ENCODE results near the gene AARS2. TPM values are rescaled to one million over a fixed set of nuclear protein-coding genes. Genes with fewer than 3 reads are reported as not detected.

AARS2 gene
- total and polyA plus RNA-seq, 9 of the 15 experiments (the other 6 are each of a cell fraction or from before 2014, with no cell fraction given): 0.97 to 34.0 (median 18.3) TPM

DNA sequence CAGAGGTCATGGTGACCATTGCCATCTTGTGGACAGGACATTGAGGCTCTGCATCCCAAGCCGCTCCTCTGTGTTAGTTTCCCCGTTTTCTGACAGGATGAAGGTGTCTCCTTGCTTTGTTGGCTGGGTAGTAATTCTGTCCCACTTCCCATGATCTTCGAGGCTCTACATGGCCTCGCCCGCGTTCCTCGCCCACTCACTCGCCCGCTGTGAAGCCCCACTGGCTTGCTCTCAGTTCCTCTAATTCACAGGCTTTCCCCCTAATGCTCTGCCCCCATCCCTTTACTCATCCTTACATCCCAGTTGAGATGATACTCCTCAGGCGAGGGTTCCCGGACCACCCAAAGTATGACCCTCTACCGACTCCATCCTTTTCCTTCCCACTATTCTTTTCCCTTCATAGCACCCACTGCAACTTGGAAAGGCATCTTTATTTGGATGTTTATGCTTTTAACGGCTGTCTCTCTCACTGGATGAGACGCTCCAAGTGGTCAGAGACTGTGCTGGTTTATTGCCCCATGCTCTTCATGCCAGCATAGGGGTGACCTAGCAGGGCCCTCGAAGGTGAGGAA is 55.3 kb downstream of the AARS2 start (continued):
- TF ChIP-seq PTTG1 (tag; IDR thresholded peaks at IDR 0.05; ENCODE audit: low read depth): no peak; the same call in 1 of the 2 replicates
- TF ChIP-seq, protein P1, sequence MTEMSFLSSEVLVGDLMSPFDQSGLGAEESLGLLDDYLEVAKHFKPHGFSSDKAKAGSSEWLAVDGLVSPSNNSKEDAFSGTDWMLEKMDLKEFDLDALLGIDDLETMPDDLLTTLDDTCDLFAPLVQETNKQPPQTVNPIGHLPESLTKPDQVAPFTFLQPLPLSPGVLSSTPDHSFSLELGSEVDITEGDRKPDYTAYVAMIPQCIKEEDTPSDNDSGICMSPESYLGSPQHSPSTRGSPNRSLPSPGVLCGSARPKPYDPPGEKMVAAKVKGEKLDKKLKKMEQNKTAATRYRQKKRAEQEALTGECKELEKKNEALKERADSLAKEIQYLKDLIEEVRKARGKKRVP (CRISPR knock-in tag; IDR thresholded peaks at IDR 0.05): no peak
- TF ChIP-seq, protein P2, sequence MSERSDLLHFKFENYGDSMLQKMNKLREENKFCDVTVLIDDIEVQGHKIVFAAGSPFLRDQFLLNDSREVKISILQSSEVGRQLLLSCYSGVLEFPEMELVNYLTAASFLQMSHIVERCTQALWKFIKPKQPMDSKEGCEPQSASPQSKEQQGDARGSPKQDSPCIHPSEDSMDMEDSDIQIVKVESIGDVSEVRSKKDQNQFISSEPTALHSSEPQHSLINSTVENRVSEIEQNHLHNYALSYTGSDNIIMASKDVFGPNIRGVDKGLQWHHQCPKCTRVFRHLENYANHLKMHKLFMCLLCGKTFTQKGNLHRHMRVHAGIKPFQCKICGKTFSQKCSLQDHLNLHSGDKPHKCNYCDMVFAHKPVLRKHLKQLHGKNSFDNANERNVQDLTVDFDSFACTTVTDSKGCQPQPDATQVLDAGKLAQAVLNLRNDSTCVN (CRISPR knock-in tag; IDR thresholded peaks at IDR 0.05): no peak
- TF ChIP-seq MTA1 (IDR thresholded peaks at IDR 0.05; ENCODE audit: borderline replicate concordance): no peak
- no peak for TF ChIP-seq SLC30A9 (CRISPR knock-in tag; IDR thresholded peaks at IDR 0.05)
- TF ChIP-seq, protein P3, sequence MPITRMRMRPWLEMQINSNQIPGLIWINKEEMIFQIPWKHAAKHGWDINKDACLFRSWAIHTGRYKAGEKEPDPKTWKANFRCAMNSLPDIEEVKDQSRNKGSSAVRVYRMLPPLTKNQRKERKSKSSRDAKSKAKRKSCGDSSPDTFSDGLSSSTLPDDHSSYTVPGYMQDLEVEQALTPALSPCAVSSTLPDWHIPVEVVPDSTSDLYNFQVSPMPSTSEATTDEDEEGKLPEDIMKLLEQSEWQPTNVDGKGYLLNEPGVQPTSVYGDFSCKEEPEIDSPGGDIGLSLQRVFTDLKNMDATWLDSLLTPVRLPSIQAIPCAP (CRISPR knock-in tag; IDR thresholded peaks at IDR 0.05; ENCODE audit: borderline replicate concordance): no peak; the same call in 1 of the 2 replicates
- TF ChIP-seq, protein P4, sequence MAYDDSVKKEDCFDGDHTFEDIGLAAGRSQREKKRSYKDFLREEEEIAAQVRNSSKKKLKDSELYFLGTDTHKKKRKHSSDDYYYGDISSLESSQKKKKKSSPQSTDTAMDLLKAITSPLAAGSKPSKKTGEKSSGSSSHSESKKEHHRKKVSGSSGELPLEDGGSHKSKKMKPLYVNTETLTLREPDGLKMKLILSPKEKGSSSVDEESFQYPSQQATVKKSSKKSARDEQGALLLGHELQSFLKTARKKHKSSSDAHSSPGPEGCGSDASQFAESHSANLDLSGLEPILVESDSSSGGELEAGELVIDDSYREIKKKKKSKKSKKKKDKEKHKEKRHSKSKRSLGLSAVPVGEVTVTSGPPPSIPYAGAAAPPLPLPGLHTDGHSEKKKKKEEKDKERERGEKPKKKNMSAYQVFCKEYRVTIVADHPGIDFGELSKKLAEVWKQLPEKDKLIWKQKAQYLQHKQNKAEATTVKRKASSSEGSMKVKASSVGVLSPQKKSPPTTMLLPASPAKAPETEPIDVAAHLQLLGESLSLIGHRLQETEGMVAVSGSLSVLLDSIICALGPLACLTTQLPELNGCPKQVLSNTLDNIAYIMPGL (CRISPR knock-in tag; IDR thresholded peaks at IDR 0.05): no peak
- no peak for TF ChIP-seq SMAD2 (IDR thresholded peaks at IDR 0.05; ENCODE audit: low read depth, low read length)
- no peak for TF ChIP-seq LARP7 (IDR thresholded peaks at IDR 0.05)
- no peak for TF ChIP-seq ZNF384 (IDR thresholded peaks at IDR 0.05; ENCODE audit: low read depth, low read length)
- no peak for TF ChIP-seq MCM2 (IDR thresholded peaks at IDR 0.05; ENCODE audit: low read depth)
- no peak for TF ChIP-seq ZNF174 (CRISPR knock-in tag; IDR thresholded peaks at IDR 0.05)
- TF ChIP-seq NCOA1 (IDR thresholded peaks at IDR 0.05; ENCODE audit: low read depth): 0 out of 2 replicates have a peak, but pooled peaks have one; percentile 30
- no peak for TF ChIP-seq TEAD4 (IDR thresholded peaks at IDR 0.05; ENCODE audit: low read length)
- TF ChIP-seq TEAD4 (CRISPR knock-in tag; IDR thresholded peaks at IDR 0.05; ENCODE audit: borderline replicate concordance): no peak
- TF ChIP-seq OTX1 (CRISPR knock-in tag; IDR thresholded peaks at IDR 0.05): peak; percentile 77; the same call in 1 of the 2 replicates
- TF ChIP-seq RHOXF2B (CRISPR knock-in tag; conservative IDR thresholded peaks at IDR 0.05): no peak
- TF ChIP-seq GABPB2 (CRISPR knock-in tag; conservative IDR thresholded peaks at IDR 0.05): no peak
- TF ChIP-seq HDGF (IDR thresholded peaks at IDR 0.05): peak; percentile 83; the same call in 1 of the 2 replicates
- no peak for TF ChIP-seq CXXC5 (CRISPR knock-in tag; IDR thresholded peaks at IDR 0.05)
- TF ChIP-seq ZNF778 (CRISPR knock-in tag; IDR thresholded peaks at IDR 0.05): no peak
- peak; percentile 78; the same call in 1 of the 2 replicates for TF ChIP-seq NBN (IDR thresholded peaks at IDR 0.05; ENCODE audit: low read depth)
- TF ChIP-seq GTF2F1 (IDR thresholded peaks at IDR 0.05; ENCODE audit: low read depth, low read length): no peak
- TF ChIP-seq, protein P5, sequence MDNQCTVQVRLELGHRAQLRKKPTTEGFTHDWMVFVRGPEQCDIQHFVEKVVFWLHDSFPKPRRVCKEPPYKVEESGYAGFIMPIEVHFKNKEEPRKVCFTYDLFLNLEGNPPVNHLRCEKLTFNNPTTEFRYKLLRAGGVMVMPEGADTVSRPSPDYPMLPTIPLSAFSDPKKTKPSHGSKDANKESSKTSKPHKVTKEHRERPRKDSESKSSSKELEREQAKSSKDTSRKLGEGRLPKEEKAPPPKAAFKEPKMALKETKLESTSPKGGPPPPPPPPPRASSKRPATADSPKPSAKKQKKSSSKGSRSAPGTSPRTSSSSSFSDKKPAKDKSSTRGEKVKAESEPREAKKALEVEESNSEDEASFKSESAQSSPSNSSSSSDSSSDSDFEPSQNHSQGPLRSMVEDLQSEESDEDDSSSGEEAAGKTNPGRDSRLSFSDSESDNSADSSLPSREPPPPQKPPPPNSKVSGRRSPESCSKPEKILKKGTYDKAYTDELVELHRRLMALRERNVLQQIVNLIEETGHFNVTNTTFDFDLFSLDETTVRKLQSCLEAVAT (IDR thresholded peaks at IDR 0.05): 0 out of 4 replicates have a peak, but pooled peaks of 1 of the 2 experiments have one; percentile 29
- peak; percentile 62 for TF ChIP-seq POLR2A (conservative IDR thresholded peaks at IDR 0.05)
- peak; percentile 15; the same call in 1 of the 2 replicates for TF ChIP-seq ARID1B (IDR thresholded peaks at IDR 0.05)
- no peak for TF ChIP-seq ZNF133 (CRISPR knock-in tag; IDR thresholded peaks at IDR 0.05)
